ENCODE data around the gene SFTA2. TPM values are rescaled to one million over a fixed set of nuclear protein-coding genes. Genes with fewer than 3 reads are reported as not detected.

Gene SFTA2
- total and polyA plus RNA-seq, 9 of the 15 experiments (the other 6 are each of a cell fraction or from before 2014, with no cell fraction given), result not detected

DNA sequence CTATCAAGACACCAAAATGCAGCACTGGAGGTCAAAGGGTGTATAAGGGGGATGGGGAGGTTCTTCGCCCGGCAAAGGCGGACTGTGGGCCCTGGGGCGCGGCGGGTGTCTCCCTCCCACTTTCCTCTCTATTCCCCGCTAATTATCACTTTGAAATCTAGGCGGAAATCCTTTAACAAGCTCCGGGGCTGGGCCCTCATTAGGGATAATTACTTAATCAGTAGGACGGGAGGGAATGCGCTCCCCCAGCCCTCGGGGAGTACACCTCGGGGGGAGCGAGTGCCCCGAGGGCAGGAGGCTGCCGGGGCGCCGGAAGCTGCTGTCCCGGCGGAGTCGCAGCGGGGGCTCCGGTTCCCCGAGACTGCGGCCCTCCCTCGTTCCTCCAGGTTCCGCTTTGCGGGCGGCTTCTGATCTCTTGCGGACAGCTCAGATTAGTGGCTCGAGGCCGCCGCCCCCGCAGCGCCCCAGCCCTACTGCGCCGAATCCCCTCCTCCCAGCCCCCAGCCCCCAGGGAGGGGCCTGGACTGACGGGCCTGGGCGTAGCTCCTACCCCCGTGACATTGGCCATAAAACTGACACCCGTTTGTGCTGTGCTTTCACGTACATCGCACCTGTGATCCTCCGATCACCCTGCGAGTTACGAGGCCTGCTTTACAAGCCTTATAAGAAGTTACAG lies 23.5 kb upstream of the SFTA2 start (continued):
- TF ChIP-seq HDAC6 (IDR thresholded peaks at IDR 0.05; ENCODE audit: low read depth, low read length), result no peak
- no peak for TF ChIP-seq RBM39 (optimal IDR thresholded peaks at IDR 0.05; ENCODE audit: low read depth, low read length)
- TF ChIP-seq, protein P1, sequence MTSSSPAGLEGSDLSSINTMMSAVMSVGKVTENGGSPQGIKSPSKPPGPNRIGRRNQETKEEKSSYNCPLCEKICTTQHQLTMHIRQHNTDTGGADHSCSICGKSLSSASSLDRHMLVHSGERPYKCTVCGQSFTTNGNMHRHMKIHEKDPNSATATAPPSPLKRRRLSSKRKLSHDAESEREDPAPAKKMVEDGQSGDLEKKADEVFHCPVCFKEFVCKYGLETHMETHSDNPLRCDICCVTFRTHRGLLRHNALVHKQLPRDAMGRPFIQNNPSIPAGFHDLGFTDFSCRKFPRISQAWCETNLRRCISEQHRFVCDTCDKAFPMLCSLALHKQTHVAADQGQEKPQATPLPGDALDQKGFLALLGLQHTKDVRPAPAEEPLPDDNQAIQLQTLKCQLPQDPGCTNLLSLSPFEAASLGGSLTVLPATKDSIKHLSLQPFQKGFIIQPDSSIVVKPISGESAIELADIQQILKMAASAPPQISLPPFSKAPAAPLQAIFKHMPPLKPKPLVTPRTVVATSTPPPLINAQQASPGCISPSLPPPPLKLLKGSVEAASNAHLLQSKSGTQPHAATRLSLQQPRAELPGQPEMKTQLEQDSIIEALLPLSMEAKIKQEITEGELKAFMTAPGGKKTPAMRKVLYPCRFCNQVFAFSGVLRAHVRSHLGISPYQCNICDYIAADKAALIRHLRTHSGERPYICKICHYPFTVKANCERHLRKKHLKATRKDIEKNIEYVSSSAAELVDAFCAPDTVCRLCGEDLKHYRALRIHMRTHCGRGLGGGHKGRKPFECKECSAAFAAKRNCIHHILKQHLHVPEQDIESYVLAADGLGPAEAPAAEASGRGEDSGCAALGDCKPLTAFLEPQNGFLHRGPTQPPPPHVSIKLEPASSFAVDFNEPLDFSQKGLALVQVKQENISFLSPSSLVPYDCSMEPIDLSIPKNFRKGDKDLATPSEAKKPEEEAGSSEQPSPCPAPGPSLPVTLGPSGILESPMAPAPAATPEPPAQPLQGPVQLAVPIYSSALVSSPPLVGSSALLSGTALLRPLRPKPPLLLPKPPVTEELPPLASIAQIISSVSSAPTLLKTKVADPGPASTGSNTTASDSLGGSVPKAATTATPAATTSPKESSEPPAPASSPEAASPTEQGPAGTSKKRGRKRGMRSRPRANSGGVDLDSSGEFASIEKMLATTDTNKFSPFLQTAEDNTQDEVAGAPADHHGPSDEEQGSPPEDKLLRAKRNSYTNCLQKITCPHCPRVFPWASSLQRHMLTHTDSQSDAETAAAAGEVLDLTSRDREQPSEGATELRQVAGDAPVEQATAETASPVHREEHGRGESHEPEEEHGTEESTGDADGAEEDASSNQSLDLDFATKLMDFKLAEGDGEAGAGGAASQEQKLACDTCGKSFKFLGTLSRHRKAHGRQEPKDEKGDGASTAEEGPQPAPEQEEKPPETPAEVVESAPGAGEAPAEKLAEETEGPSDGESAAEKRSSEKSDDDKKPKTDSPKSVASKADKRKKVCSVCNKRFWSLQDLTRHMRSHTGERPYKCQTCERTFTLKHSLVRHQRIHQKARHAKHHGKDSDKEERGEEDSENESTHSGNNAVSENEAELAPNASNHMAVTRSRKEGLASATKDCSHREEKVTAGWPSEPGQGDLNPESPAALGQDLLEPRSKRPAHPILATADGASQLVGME (CRISPR knock-in tag; IDR thresholded peaks at IDR 0.05), result no peak
- TF ChIP-seq ZNF398 (CRISPR knock-in tag; IDR thresholded peaks at IDR 0.05), result no peak
- peak; percentile 89 for TF ChIP-seq RNF2 (IDR thresholded peaks at IDR 0.05)
- no peak for TF ChIP-seq DNMT1 (IDR thresholded peaks at IDR 0.05)
- TF ChIP-seq CHD1 (IDR thresholded peaks at IDR 0.05; ENCODE audit: low read length), result no peak
- TF ChIP-seq RB1 (IDR thresholded peaks at IDR 0.05; ENCODE audit: low read depth), result peak; percentile 89
- no peak for TF ChIP-seq ZC3H4 (CRISPR knock-in tag; IDR thresholded peaks at IDR 0.05; ENCODE audit: borderline replicate concordance)
- no peak; the same call in 1 of the 2 replicates for TF ChIP-seq POLR2H (tag; IDR thresholded peaks at IDR 0.05; ENCODE audit: low read depth)
- TF ChIP-seq, protein P2, sequence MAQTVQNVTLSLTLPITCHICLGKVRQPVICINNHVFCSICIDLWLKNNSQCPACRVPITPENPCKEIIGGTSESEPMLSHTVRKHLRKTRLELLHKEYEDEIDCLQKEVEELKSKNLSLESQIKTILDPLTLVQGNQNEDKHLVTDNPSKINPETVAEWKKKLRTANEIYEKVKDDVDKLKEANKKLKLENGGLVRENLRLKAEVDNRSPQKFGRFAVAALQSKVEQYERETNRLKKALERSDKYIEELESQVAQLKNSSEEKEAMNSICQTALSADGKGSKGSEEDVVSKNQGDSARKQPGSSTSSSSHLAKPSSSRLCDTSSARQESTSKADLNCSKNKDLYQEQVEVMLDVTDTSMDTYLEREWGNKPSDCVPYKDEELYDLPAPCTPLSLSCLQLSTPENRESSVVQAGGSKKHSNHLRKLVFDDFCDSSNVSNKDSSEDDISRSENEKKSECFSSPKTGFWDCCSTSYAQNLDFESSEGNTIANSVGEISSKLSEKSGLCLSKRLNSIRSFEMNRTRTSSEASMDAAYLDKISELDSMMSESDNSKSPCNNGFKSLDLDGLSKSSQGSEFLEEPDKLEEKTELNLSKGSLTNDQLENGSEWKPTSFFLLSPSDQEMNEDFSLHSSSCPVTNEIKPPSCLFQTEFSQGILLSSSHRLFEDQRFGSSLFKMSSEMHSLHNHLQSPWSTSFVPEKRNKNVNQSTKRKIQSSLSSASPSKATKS (CRISPR knock-in tag; IDR thresholded peaks at IDR 0.05), result no peak
- no peak for TF ChIP-seq ESRRB (CRISPR knock-in tag; IDR thresholded peaks at IDR 0.05; ENCODE audit: borderline replicate concordance)
- TF ChIP-seq MNT (conservative IDR thresholded peaks at IDR 0.05), result peak in 1 of 2 experiments; percentile 38; a peak in 1 of 4 replicates
- TF ChIP-seq, protein P3, sequence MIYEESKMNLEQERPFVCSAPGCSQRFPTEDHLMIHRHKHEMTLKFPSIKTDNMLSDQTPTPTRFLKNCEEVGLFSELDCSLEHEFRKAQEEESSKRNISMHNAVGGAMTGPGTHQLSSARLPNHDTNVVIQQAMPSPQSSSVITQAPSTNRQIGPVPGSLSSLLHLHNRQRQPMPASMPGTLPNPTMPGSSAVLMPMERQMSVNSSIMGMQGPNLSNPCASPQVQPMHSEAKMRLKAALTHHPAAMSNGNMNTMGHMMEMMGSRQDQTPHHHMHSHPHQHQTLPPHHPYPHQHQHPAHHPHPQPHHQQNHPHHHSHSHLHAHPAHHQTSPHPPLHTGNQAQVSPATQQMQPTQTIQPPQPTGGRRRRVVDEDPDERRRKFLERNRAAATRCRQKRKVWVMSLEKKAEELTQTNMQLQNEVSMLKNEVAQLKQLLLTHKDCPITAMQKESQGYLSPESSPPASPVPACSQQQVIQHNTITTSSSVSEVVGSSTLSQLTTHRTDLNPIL (CRISPR knock-in tag; IDR thresholded peaks at IDR 0.05), result no peak

Measured in K562 (cell line).